ENCODE results near the gene SLC38A8.

The SLC38A8 gene

GRCh38 chr16:83995754-83996153, 46.8 kb downstream of the SLC38A8 start:
- H3K4me3 Mint-ChIP-seq: no peak overlapping the region
- H3K27me3 Mint-ChIP-seq (ENCODE audit: low read depth): peaks cover 4% of the 10 kb centered on the region
- no peaks in the 10 kb centered on the region for H3K4me1 Mint-ChIP-seq (ENCODE audit: low read depth)
- H3K36me3 Mint-ChIP-seq (ENCODE audit: low read depth): no peaks in the 10 kb centered on the region
- no peak overlapping the region for H3K27ac Mint-ChIP-seq
- no peaks in the 10 kb centered on the region for H3K9me3 Mint-ChIP-seq

- no peaks in the 10 kb centered on the region for H3K4me1 Mint-ChIP-seq (ENCODE audit: low read depth)
- no peaks in the 10 kb centered on the region for H3K9me3 Mint-ChIP-seq
- no peaks in the 10 kb centered on the region for H3K36me3 Mint-ChIP-seq (ENCODE audit: low read depth)
- H3K27ac Mint-ChIP-seq: no peak overlapping the region
- no peak overlapping the region for H3K4me3 Mint-ChIP-seq
- H3K27me3 Mint-ChIP-seq (ENCODE audit: low read depth): peaks cover 8% of the 10 kb centered on the region
Measured at GRCh38 chr16:83994703-83995102, 47.9 kb downstream of the SLC38A8 start.

- H3K27ac Mint-ChIP-seq: no peak overlapping the region
- H3K4me3 Mint-ChIP-seq: no peak overlapping the region
- no peaks in the 10 kb centered on the region for H3K4me1 Mint-ChIP-seq (ENCODE audit: low read depth)
- no peaks in the 10 kb centered on the region for H3K9me3 Mint-ChIP-seq
- no peaks in the 10 kb centered on the region for H3K36me3 Mint-ChIP-seq (ENCODE audit: low read depth)
- H3K27me3 Mint-ChIP-seq (ENCODE audit: low read depth): peaks cover 14% of the 10 kb centered on the region
Measured at GRCh38 chr16:83994087-83994486, 48.5 kb downstream of the SLC38A8 start.

- Mint-ChIP-seq H3K4me1 (ENCODE audit: low read depth) (no peaks in the 10 kb centered on the region), H3K36me3 (ENCODE audit: low read depth) (no peaks in the 10 kb centered on the region), H3K27me3 (ENCODE audit: low read depth) (peaks cover 18% of the 10 kb centered on the region), H3K27ac (no peak overlapping the region), H3K4me3 (no peak overlapping the region), H3K9me3 (no peaks in the 10 kb centered on the region)
Measured at GRCh38 chr16:83992624-83993023, 50.0 kb downstream of the SLC38A8 start.

- no peak overlapping the region for H3K4me3 Mint-ChIP-seq
- H3K36me3 Mint-ChIP-seq (ENCODE audit: low read depth): no peaks in the 10 kb centered on the region
- H3K4me1 Mint-ChIP-seq (ENCODE audit: low read depth): no peaks in the 10 kb centered on the region
- peaks cover 24% of the 10 kb centered on the region for H3K27me3 Mint-ChIP-seq (ENCODE audit: low read depth)
- no peaks in the 10 kb centered on the region for H3K9me3 Mint-ChIP-seq
- no peak overlapping the region for H3K27ac Mint-ChIP-seq
Measured at GRCh38 chr16:83990492-83990891, 52.1 kb downstream of the SLC38A8 start.

GRCh38 chr16:83989300-83989699, 53.3 kb downstream of the SLC38A8 start:
- H3K27me3 Mint-ChIP-seq (ENCODE audit: low read depth): peaks cover 22% of the 10 kb centered on the region
- H3K27ac Mint-ChIP-seq: no peak overlapping the region
- H3K9me3 Mint-ChIP-seq: no peaks in the 10 kb centered on the region
- H3K4me1 Mint-ChIP-seq (ENCODE audit: low read depth): no peaks in the 10 kb centered on the region
- H3K36me3 Mint-ChIP-seq (ENCODE audit: low read depth): no peaks in the 10 kb centered on the region
- no peak overlapping the region for H3K4me3 Mint-ChIP-seq

- no peak overlapping the region for H3K27ac Mint-ChIP-seq
- H3K36me3 Mint-ChIP-seq (ENCODE audit: low read depth): no peaks in the 10 kb centered on the region
Measured at GRCh38 chr16:83983491-83983890, 59.1 kb downstream of the SLC38A8 start.

GRCh38 chr16:83981799-83982198, 60.8 kb downstream of the SLC38A8 start:
- no peak overlapping the region for H3K4me3 Mint-ChIP-seq
- H3K27ac Mint-ChIP-seq: no peak overlapping the region
- no peaks in the 10 kb centered on the region for H3K27me3 Mint-ChIP-seq (ENCODE audit: low read depth)
- H3K36me3 Mint-ChIP-seq (ENCODE audit: low read depth): no peaks in the 10 kb centered on the region
- H3K4me1 Mint-ChIP-seq (ENCODE audit: low read depth): no peaks in the 10 kb centered on the region
- peaks cover 6% of the 10 kb centered on the region for H3K9me3 Mint-ChIP-seq

More at GRCh38 chr16:83983491-83983890, 59.1 kb downstream of the SLC38A8 start:
- Mint-ChIP-seq H3K4me1 (ENCODE audit: low read depth) (no peaks in the 10 kb centered on the region), H3K27me3 (ENCODE audit: low read depth) (peaks cover 9% of the 10 kb centered on the region), H3K9me3 (peaks cover 6% of the 10 kb centered on the region), H3K4me3 (no peak overlapping the region)

- no peaks in the 10 kb centered on the region for H3K36me3 Mint-ChIP-seq (ENCODE audit: low read depth)
- peaks cover 6% of the 10 kb centered on the region for H3K9me3 Mint-ChIP-seq
- no peaks in the 10 kb centered on the region for H3K27me3 Mint-ChIP-seq (ENCODE audit: low read depth)
- no peaks in the 10 kb centered on the region for H3K4me1 Mint-ChIP-seq (ENCODE audit: low read depth)
- no peak overlapping the region for H3K27ac Mint-ChIP-seq
- H3K4me3 Mint-ChIP-seq: no peak overlapping the region
Measured at GRCh38 chr16:83980794-83981193, 61.8 kb downstream of the SLC38A8 start.

- Mint-ChIP-seq H3K27ac (no peak overlapping the region), H3K36me3 (ENCODE audit: low read depth) (no peaks in the 10 kb centered on the region), H3K9me3 (peaks cover 6% of the 10 kb centered on the region), H3K27me3 (ENCODE audit: low read depth) (no peaks in the 10 kb centered on the region), H3K4me1 (ENCODE audit: low read depth) (no peaks in the 10 kb centered on the region), H3K4me3 (no peak overlapping the region)
Measured at GRCh38 chr16:83979441-83979840, 63.2 kb downstream of the SLC38A8 start.

GRCh38 chr16:83978401-83978904, 64.1 kb downstream of the SLC38A8 start:
- H3K9me3 Mint-ChIP-seq: peaks cover 6% of the 10 kb centered on the region
- H3K4me3 Mint-ChIP-seq: no peak overlapping the region
- no peaks in the 10 kb centered on the region for H3K36me3 Mint-ChIP-seq (ENCODE audit: low read depth)
- no peak overlapping the region for H3K27ac Mint-ChIP-seq
- no peaks in the 10 kb centered on the region for H3K4me1 Mint-ChIP-seq (ENCODE audit: low read depth)
- no peaks in the 10 kb centered on the region for H3K27me3 Mint-ChIP-seq (ENCODE audit: low read depth)

GRCh38 chr16:83977056-83977815, 65.4 kb downstream of the SLC38A8 start:
- H3K4me3 Mint-ChIP-seq: no peak overlapping the region
- H3K27me3 Mint-ChIP-seq (ENCODE audit: low read depth): no peaks in the 10 kb centered on the region
- peaks cover 6% of the 10 kb centered on the region for H3K9me3 Mint-ChIP-seq
- H3K27ac Mint-ChIP-seq: no peak overlapping the region
- H3K36me3 Mint-ChIP-seq (ENCODE audit: low read depth): no peaks in the 10 kb centered on the region
- no peaks in the 10 kb centered on the region for H3K4me1 Mint-ChIP-seq (ENCODE audit: low read depth)

GRCh38 chr16:83975590-83976260, 66.9 kb downstream of the SLC38A8 start:
- Mint-ChIP-seq H3K4me1 (ENCODE audit: low read depth) (no peaks in the 10 kb centered on the region), H3K9me3 (peaks cover 6% of the 10 kb centered on the region), H3K27ac (no peak overlapping the region), H3K36me3 (ENCODE audit: low read depth) (no peaks in the 10 kb centered on the region), H3K4me3 (no peak overlapping the region), H3K27me3 (ENCODE audit: low read depth) (no peaks in the 10 kb centered on the region)

GRCh38 chr16:83974475-83974874, 68.1 kb downstream of the SLC38A8 start:
- H3K9me3 Mint-ChIP-seq: peaks cover 6% of the 10 kb centered on the region
- no peak overlapping the region for H3K4me3 Mint-ChIP-seq
- H3K4me1 Mint-ChIP-seq (ENCODE audit: low read depth): no peaks in the 10 kb centered on the region
- H3K36me3 Mint-ChIP-seq (ENCODE audit: low read depth): no peaks in the 10 kb centered on the region
- H3K27me3 Mint-ChIP-seq (ENCODE audit: low read depth): peaks cover 7% of the 10 kb centered on the region
- no peak overlapping the region for H3K27ac Mint-ChIP-seq
